Upper lobe of left lung (tissue), 6 donors: ENCODE data around the gene CRYBA2. TPM values are rescaled to one million over a fixed set of nuclear protein-coding genes. Genes with fewer than 3 reads are reported as not detected.

ENCODE experiments used
- ATAC-seq, 2 donors: fragments of 200-7000 bp; cut with Tn5 transposase; one replicate each; pipeline ENCODE4 v1.9.1; 2022; ENCODE audit warnings: mild to moderate bottlenecking in 2 of 2, moderate library complexity in 2 of 2; ENCODE audit not compliant: low FRiP score in 2 of 2
- DNase-seq, 2 donors: peaks; one replicate each; pipeline ENCODE4 v3.0.0-alpha.2; 2019 to 2020
- H3K27ac ChIP-seq, 4 donors: fragments of 200-600 bp; sonication (generic); one replicate each; pipeline ENCODE4 v1.5.1; 2016 to 2019
- H3K27me3 ChIP-seq, 4 donors: fragments of 200-600 bp; sonication (generic); one replicate each; pipeline ENCODE4 v1.5.1; 2017 to 2019
- H3K36me3 ChIP-seq, 4 donors: fragments of 200-600 bp; sonication (generic); one replicate each; pipeline ENCODE4 v1.5.1; 2016 to 2019
- H3K4me1 ChIP-seq, 4 donors: fragments of 200-600 bp; sonication (generic); one replicate each; pipeline ENCODE4 v1.5.1; 2018 to 2019
- H3K4me3 ChIP-seq, 4 donors: fragments of 200-600 bp; sonication (generic); one replicate each; pipeline ENCODE4 v1.5.1; 2017 to 2019; ENCODE audit warnings: mild to moderate bottlenecking in 2 of 4, moderate library complexity in 1 of 4
- H3K9me3 ChIP-seq, 4 donors: fragments of 200-600 bp; sonication (generic); one replicate each; pipeline ENCODE4 v1.5.1; 2018 to 2019
- EP300 ChIP-seq, 4 donors: sonication (generic); formaldehyde crosslinking; IDR thresholded peaks; one replicate each; pipeline ENCODE4 v1.5.1; 2017; ENCODE audit warnings: antibody characterized with exemption in 4 of 4, control low read depth in 2 of 4
- POLR2A ChIP-seq, 4 donors: fragments of 450-650 bp; IDR thresholded peaks; one replicate each; pipeline ENCODE4 v1.5.1; 2016 to 2017; ENCODE audit warnings: antibody characterized with exemption in 4 of 4, mild to moderate bottlenecking in 2 of 4
- POLR2AphosphoS5 ChIP-seq, 2 donors: sonication (generic); formaldehyde crosslinking; IDR thresholded peaks; one replicate each; pipeline ENCODE4 v1.5.1; 2017; ENCODE audit warnings: antibody characterized with exemption in 2 of 2
- WGBS, 2 donors: methylation state at CpG; one replicate each; pipeline ENCODE4 v1.1.5; 2017 to 2018; 5-methylcytosine and 5-hydroxymethylcytosine counted together
- total RNA-seq, 6 donors: library from RNA; depleted of rRNA in 4 of 6; stranded (reverse); fragments of >200 nt in 4 of 6; gene quantifications; one replicate each; pipeline versions ENCODE4 v1.1.0 to v1.2.1, GENCODE V29; 2016 to 2021
- TF ChIP-seq, protein P1 (sequence below), 6 experiments: fragments of 450-650 bp in 4 of 6; fragments of 200-600 bp in 2 of 6; sonication (generic) in 2 of 6; IDR thresholded peaks; one replicate each; pipeline ENCODE4 v1.5.1; 2016 to 2019; ENCODE audit warnings: antibody characterized with exemption in 6 of 6
- donor health status: DM: no; HTN: no; CAD: no; lungs with moderate emphysema.
- donor health status: DM: no; HTN: yes; CAD: no; lungs with severe emphysema.

Gene CRYBA2
- total RNA-seq, 6 donors from 2014 or later, result not detected

- Histone ChIP-seq H3K27me3 (no peaks in the 10 kb centered on the region), H3K36me3 (no peaks in the 10 kb centered on the region), H3K4me1 (peaks cover 0 to 11% (median 0%) of the 10 kb centered on the region in 4 donors), H3K9me3 (no peaks in the 10 kb centered on the region), H3K27ac (no peak overlapping the region), H3K4me3 (no peak overlapping the region)
- TF ChIP-seq, protein P1, sequence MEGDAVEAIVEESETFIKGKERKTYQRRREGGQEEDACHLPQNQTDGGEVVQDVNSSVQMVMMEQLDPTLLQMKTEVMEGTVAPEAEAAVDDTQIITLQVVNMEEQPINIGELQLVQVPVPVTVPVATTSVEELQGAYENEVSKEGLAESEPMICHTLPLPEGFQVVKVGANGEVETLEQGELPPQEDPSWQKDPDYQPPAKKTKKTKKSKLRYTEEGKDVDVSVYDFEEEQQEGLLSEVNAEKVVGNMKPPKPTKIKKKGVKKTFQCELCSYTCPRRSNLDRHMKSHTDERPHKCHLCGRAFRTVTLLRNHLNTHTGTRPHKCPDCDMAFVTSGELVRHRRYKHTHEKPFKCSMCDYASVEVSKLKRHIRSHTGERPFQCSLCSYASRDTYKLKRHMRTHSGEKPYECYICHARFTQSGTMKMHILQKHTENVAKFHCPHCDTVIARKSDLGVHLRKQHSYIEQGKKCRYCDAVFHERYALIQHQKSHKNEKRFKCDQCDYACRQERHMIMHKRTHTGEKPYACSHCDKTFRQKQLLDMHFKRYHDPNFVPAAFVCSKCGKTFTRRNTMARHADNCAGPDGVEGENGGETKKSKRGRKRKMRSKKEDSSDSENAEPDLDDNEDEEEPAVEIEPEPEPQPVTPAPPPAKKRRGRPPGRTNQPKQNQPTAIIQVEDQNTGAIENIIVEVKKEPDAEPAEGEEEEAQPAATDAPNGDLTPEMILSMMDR (IDR thresholded peaks at IDR 0.05), result no peak
- TF ChIP-seq POLR2A (IDR thresholded peaks at IDR 0.05), result no peak
- no peak for TF ChIP-seq POLR2AphosphoS5 (IDR thresholded peaks at IDR 0.05)
- no peak for TF ChIP-seq EP300 (IDR thresholded peaks at IDR 0.05)
- DNase-seq (peak in 1 of 2 donors; percentile 55), ATAC-seq (no peak)
- 55 to 59% methylated on average over 11 of the region's 11 CpGs for WGBS, 2 donors
Observed at GRCh38 chr2:219020604-219021365, 27.6 kb upstream of the CRYBA2 start.

DNA sequence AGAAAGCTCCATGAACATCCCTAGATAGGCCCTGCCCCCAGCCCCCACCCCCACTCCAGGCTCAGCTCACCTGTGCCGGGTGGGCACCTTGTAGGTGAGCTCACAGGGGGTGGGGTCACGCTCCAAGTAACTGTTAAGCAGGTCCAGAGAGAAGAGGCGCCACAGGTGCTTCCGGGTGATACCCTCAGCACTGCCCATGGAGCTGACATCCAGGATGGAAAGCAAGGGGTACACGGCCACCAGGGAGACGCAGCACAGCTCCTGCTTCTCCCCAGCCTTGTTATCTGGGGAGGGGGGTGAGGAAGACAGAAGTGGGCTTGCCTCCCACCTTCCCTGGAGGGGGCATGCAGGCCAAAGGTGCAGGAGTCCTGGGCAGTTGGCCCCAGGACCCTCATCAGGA is 26.2 kb upstream of the CRYBA2 start:
- Histone ChIP-seq H3K27ac (no peak overlapping the region), H3K4me3 (no peak overlapping the region), H3K36me3 (no peaks in the 10 kb centered on the region), H3K4me1 (peaks cover 0 to 11% (median 0%) of the 10 kb centered on the region in 4 donors), H3K9me3 (no peaks in the 10 kb centered on the region), H3K27me3 (no peaks in the 10 kb centered on the region)
- no peak for TF ChIP-seq EP300 (IDR thresholded peaks at IDR 0.05)
- TF ChIP-seq, protein P1 (IDR thresholded peaks at IDR 0.05), result no peak
- ATAC-seq (no peak), DNase-seq (no peak)
- 88% methylated on average over 6 of the region's 6 CpGs; no CpG with 5 or more reads in 1 of the 2 donors for WGBS, 2 donors

GRCh38 chr2:219018726-219019125 is 25.5 kb upstream of the CRYBA2 start:
- H3K27me3 ChIP-seq, result no peaks in the 10 kb centered on the region
- H3K4me3 ChIP-seq, result no peak overlapping the region
- H3K36me3 ChIP-seq, result no peaks in the 10 kb centered on the region
- ATAC-seq (no peak), DNase-seq (no peak)
- no peak for TF ChIP-seq POLR2AphosphoS5 (IDR thresholded peaks at IDR 0.05)
- H3K4me1 ChIP-seq, result peaks cover 0 to 11% (median 0%) of the 10 kb centered on the region in 4 donors
- no peaks in the 10 kb centered on the region for H3K9me3 ChIP-seq
- 73 to 83% methylated on average over 3 to 10 of the region's 10 CpGs for WGBS, 2 donors
- no peak overlapping the region for H3K27ac ChIP-seq

GRCh38 chr2:219018286-219018685 is 25.1 kb upstream of the CRYBA2 start:
- Histone ChIP-seq H3K4me3 (no peak overlapping the region), H3K36me3 (no peaks in the 10 kb centered on the region), H3K9me3 (no peaks in the 10 kb centered on the region), H3K27ac (no peak overlapping the region), H3K27me3 (no peaks in the 10 kb centered on the region), H3K4me1 (peaks cover 0 to 11% (median 0%) of the 10 kb centered on the region in 4 donors)
- 80 to 81% methylated on average over 1 to 7 of the region's 7 CpGs for WGBS, 2 donors
- no peak for DNase-seq
- ATAC-seq, result no peak
- TF ChIP-seq POLR2AphosphoS5 (IDR thresholded peaks at IDR 0.05), result no peak

- Histone ChIP-seq H3K36me3 (no peaks in the 10 kb centered on the region), H3K9me3 (no peaks in the 10 kb centered on the region), H3K27me3 (no peaks in the 10 kb centered on the region), H3K4me1 (peaks cover 0 to 11% (median 0%) of the 10 kb centered on the region in 4 donors), H3K4me3 (no peak overlapping the region), H3K27ac (no peak overlapping the region)
- peak in 1 of 2 donors; percentile 56 for DNase-seq
- 69 to 75% methylated on average over 14 of the region's 14 CpGs for WGBS, 2 donors
- ATAC-seq, result no peak
- TF ChIP-seq, protein P1 (IDR thresholded peaks at IDR 0.05), result no peak
- TF ChIP-seq POLR2A (IDR thresholded peaks at IDR 0.05) (no peak), POLR2AphosphoS5 (IDR thresholded peaks at IDR 0.05) (no peak), EP300 (IDR thresholded peaks at IDR 0.05) (no peak)
Observed at GRCh38 chr2:219017201-219017931, 24.1 kb upstream of the CRYBA2 start.
